Stimulated activated CD8-positive, alpha-beta memory T cell treated with anti-CD3 and anti-CD28 coated beads, Interleukin-12 subunit alpha, Interleukin-12 subunit beta, amount 100 ng/mL, for 4 hours (primary cell): Measurements from ENCODE around the gene NEMF.
"Not testable (repeated sequence)": the region's sequence is repeated elsewhere in the genome, so short reads cannot be mapped to it uniquely, and the experiment has no call there.

Source experiments
- DNase-seq: peaks from one replicate; pipeline ENCODE4 v3.0.0-alpha.2; 2020; ENCODE audit warnings: low read depth

Gene NEMF

GRCh38 chr14:49816118-49816517 lies 36.5 kb downstream of the NEMF start:
- DNase-seq = not testable (repeated sequence)

GRCh38 chr14:49808780-49809179 lies 43.8 kb downstream of the NEMF start:
- DNase-seq = no peak

GRCh38 chr14:49796025-49796424 lies 56.6 kb downstream of the NEMF start:
- DNase-seq = no peak

GRCh38 chr14:49792618-49793017 lies 60.0 kb downstream of the NEMF start:
- DNase-seq = no peak

DNA sequence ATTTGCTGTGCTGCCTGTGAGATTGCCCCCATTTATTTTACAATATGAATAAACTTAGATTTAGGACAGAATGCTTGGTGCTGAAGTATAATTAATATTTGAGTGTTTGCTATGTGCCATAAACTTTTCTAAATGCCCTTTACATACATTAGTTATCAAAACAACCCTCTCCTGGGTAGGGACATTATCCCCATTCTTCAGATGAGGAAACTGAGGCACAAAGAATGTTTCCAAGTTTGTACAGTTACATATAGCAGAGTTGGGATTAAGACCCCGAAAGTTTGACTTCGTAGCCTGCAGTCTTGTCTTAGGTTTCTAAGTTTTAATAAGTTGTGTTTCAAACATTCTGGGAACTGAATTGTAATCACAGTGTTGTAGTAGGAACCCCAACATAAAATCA lies 66.3 kb downstream of the NEMF start:
- DNase-seq = no peak

GRCh38 chr14:49783394-49784014 lies 69.1 kb downstream of the NEMF start:
- no peak for DNase-seq

GRCh38 chr14:49781040-49781439 lies 71.5 kb downstream of the NEMF start:
- DNase-seq = not testable (repeated sequence)

- no peak for DNase-seq
These were observed 74.2 kb downstream of the NEMF start for GRCh38 chr14:49778421-49778820.

- DNase-seq = no peak
These were observed 78.5 kb downstream of the NEMF start for GRCh38 chr14:49774106-49774505.

DNA sequence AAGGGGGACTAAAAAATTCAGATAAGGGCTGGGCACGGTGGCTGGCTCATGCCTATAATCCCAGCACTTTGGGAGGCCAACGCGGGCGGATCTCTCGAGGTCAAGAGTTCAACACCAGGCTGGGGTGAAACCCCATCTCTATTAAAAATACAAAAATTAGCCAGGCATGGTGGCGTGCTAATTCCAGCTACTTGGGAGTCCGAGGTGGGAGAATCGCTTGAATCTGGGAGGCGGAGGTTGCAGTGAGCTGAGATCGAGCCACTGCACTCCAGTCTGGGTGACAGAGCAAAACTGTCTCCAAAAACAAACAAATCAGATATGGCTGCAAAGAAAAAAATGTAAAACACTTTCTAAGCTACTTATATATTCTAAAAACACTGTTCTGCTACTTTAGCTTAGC lies 80.9 kb downstream of the NEMF start:
- DNase-seq = not testable (repeated sequence)

- no peak for DNase-seq
These were observed 82.3 kb downstream of the NEMF start for GRCh38 chr14:49770212-49770817.

GRCh38 chr14:49769581-49770211 lies 82.9 kb downstream of the NEMF start:
- DNase-seq = no peak

GRCh38 chr14:49769171-49769570 lies 83.4 kb downstream of the NEMF start:
- no peak for DNase-seq

- DNase-seq = peak; percentile 31
These were observed 84.1 kb downstream of the NEMF start for GRCh38 chr14:49768301-49769121.

- peak; percentile 82 for DNase-seq
These were observed 84.9 kb downstream of the NEMF start, which contains the start of gene KLHDC2 for GRCh38 chr14:49767571-49768300. TSS of gene KLHDC2 (plus strand) at chr14:49768153. CDS start at chr14:49768469, 316 bp downstream.

DNA sequence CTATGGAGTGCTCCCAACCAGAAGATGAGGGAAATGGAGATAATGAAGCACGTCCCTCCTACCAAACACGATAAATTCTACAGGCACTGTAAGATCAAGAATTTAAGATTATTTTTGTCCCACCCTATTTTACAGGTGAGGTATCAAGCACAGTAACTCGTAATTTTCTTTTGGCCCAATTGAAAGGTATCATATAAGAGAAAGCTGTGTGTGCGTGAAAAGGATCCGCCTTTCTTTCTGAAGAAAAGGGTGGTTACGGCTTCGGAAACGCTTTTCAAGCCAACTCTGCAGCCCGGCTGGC lies 85.4 kb downstream of the NEMF start:
- DNase-seq = no peak

GRCh38 chr14:49766839-49767238 lies 85.7 kb downstream of the NEMF start:
- DNase-seq = no peak

- DNase-seq = no peak
These were observed 90.6 kb downstream of the NEMF start for GRCh38 chr14:49761839-49762551.

GRCh38 chr14:49755378-49755777 lies 97.2 kb downstream of the NEMF start:
- DNase-seq = no peak

- no peak for DNase-seq
These were observed 98.0 kb downstream of the NEMF start for GRCh38 chr14:49754570-49755097.

- not testable (repeated sequence) for DNase-seq
These were observed 106.1 kb downstream of the NEMF start for GRCh38 chr14:49746476-49746875.
